Measurements from ENCODE around the gene SETD6.
A peak's percentile ranks its signal among the peaks of the same experiment; 100 is the strongest.

Gene SETD6

GRCh38 chr16:58509256-58510096 lies 5.8 kb upstream of the SETD6 start:
- no peak for DNase-seq

- no peak for DNase-seq
These were observed 5.1 kb upstream of the SETD6 start for GRCh38 chr16:58510097-58510775.

- no peak for DNase-seq
These were observed 4.3 kb upstream of the SETD6 start for GRCh38 chr16:58510776-58511628.

- peak; percentile 87 for DNase-seq
These were observed 3.1 kb upstream of the SETD6 start for GRCh38 chr16:58511933-58512815.

GRCh38 chr16:58513874-58514273 lies 1.4 kb upstream of the SETD6 start:
- no peak for DNase-seq

GRCh38 chr16:58515871-58516767 lies 802 bp downstream of the SETD6 start:
- peak; percentile 59 for DNase-seq

GRCh38 chr16:58516768-58517107 lies 1.4 kb downstream of the SETD6 start:
- peak; percentile 22 for DNase-seq

GRCh38 chr16:58518083-58518979 lies 3.0 kb downstream of the SETD6 start:
- DNase-seq, result no peak

- DNase-seq, result no peak
These were observed 3.7 kb downstream of the SETD6 start for GRCh38 chr16:58518980-58519368.

- DNase-seq, result no peak
These were observed 4.4 kb downstream of the SETD6 start for GRCh38 chr16:58519707-58520106.

- DNase-seq, result no peak
These were observed 14.9 kb downstream of the SETD6 start for GRCh38 chr16:58530179-58530578.

GRCh38 chr16:58532414-58532813 lies 17.1 kb downstream of the SETD6 start:
- DNase-seq, result no peak

GRCh38 chr16:58533751-58534470 lies 18.6 kb downstream of the SETD6 start:
- DNase-seq, result no peak

GRCh38 chr16:58535100-58535499 lies 19.8 kb downstream of the SETD6 start:
- no peak for DNase-seq

- no peak for DNase-seq
These were observed 21.0 kb downstream of the SETD6 start for GRCh38 chr16:58536278-58536677.

GRCh38 chr16:58537124-58537906 lies 22.0 kb downstream of the SETD6 start:
- no peak for DNase-seq

- no peak for DNase-seq
These were observed 26.4 kb downstream of the SETD6 start for GRCh38 chr16:58541711-58542110.

GRCh38 chr16:58542291-58542690 lies 27.0 kb downstream of the SETD6 start:
- DNase-seq, result no peak

GRCh38 chr16:58543685-58544084 lies 28.4 kb downstream of the SETD6 start:
- no peak for DNase-seq
